HCT116 (cell line): ENCODE results near the gene TNRC18. TPM values are rescaled to one million over a fixed set of nuclear protein-coding genes. Genes with fewer than 3 reads are reported as not detected.
A peak's percentile ranks its signal among the peaks of the same experiment; 100 is the strongest.

Experiments
- ATAC-seq: fragments of 200-7000 bp; cut with Tn5 transposase; 2 replicates; pipeline ENCODE4 v1.9.1; 2020; ENCODE audit warnings: mild to moderate bottlenecking, moderate library complexity
- BruUV-seq: library from RNA; stranded (reverse); fragments of 400-500 nt; replicated peaks from 2 replicates; lab custom pipeline; 2021; lab: Mats Ljungman, UMichigan
- CTCF ChIA-PET: fragments of 300-600 bp; sonication (Branson Sonifier 250); formaldehyde crosslinking; loops from one replicate; lab custom pipeline; 2021; ENCODE audit warnings: antibody characterized with exemption; lab: Charles Lee
- POLR2A ChIA-PET: fragments of 300-600, 350-600 bp; sonication (Branson Sonifier 250); formaldehyde crosslinking; loops from one replicate; lab custom pipeline; 2021; ENCODE audit warnings: antibody characterized with exemption; lab: Charles Lee
- RAD21 ChIA-PET, 2 experiments: fragments of 300-600 bp; sonication (Branson Sonifier 250); formaldehyde crosslinking; loops; one replicate each; lab custom pipeline; 2023; ENCODE audit warnings: low total read pairs in 2 of 2; ENCODE audit not compliant: uncharacterized antibody in 2 of 2, unreplicated experiment in 2 of 2, low non-redundant PET in 1 of 2; lab: Charles Lee
- DNase-seq: peaks from one replicate; pipeline ENCODE4 v3.0.0-alpha.2; 2010; ENCODE audit warnings: low read depth, low spot score
- H2AFZ ChIP-seq: fragments of 200-600 bp; shearing (Covaris generic), sonication (generic); 2 replicates; pipeline ENCODE4 v1.6.1; 2017; ENCODE audit warnings: low read depth, mixed run types, mixed read lengths, antibody characterized with exemption, low read length; ENCODE audit not compliant: poor library complexity, severe bottlenecking
- H3K27ac ChIP-seq: 2 replicates; pipeline ENCODE4 v1.5.1; 2012; ENCODE audit warnings: low read depth, low read length
- H3K27me3 ChIP-seq: fragments of 200-600 bp; sonication (generic); 2 replicates; pipeline ENCODE4 v1.6.1; 2016; ENCODE audit warnings: mixed run types, low read length, mixed read lengths; ENCODE audit not compliant: insufficient read depth
- H3K36me3 ChIP-seq, 2 experiments: fragments of 200-500 bp in 1 of 2; fragments of 200-600 bp in 1 of 2; sonication (Bioruptor generic) in 1 of 2; sonication (generic) in 1 of 2; 2 replicates each; pipeline versions ENCODE4 v1.5.1 to v1.6.1; 2014 to 2016; ENCODE audit warnings: low read length in 2 of 2, inconsistent platforms in 1 of 2, mixed read lengths in 1 of 2, mixed run types in 1 of 2; ENCODE audit not compliant: insufficient read depth in 2 of 2, control insufficient read depth in 1 of 2
- H3K4me1 ChIP-seq, 2 experiments: fragments of 200-600 bp in 1 of 2; sonication (generic) in 1 of 2; 2 replicates each; pipeline versions ENCODE4 v1.5.1 to v1.6.1; 2012 to 2017; ENCODE audit warnings: low read length in 2 of 2, inconsistent platforms in 1 of 2, mild to moderate bottlenecking in 1 of 2, mixed read lengths in 1 of 2, mixed run types in 1 of 2, moderate library complexity in 1 of 2; ENCODE audit not compliant: insufficient read depth in 2 of 2, control insufficient read depth in 1 of 2
- H3K4me2 ChIP-seq: fragments of 200-600 bp; sonication (generic); 2 replicates; pipeline ENCODE4 v1.6.1; 2017; ENCODE audit warnings: mixed run types, low read length, mixed read lengths
- H3K4me3 ChIP-seq, 2 experiments: fragments of 200-600 bp in 1 of 2; sonication (generic) in 1 of 2; replicated peaks in 1 of 2; 2 replicates each; pipeline ENCODE4 v1.5.1; 2011 to 2016; ENCODE audit warnings: low read length in 2 of 2, control low read depth in 1 of 2, low read depth in 1 of 2, mild to moderate bottlenecking in 1 of 2, mixed read lengths in 1 of 2, mixed run types in 1 of 2
- H3K79me2 ChIP-seq: fragments of 200-600 bp; sonication (generic); 2 replicates; pipeline ENCODE4 v1.6.1; 2017; ENCODE audit warnings: mild to moderate bottlenecking, mixed run types, low read length, moderate library complexity, mixed read lengths; ENCODE audit not compliant: insufficient read depth
- H3K9ac ChIP-seq: fragments of 200-600 bp; sonication (generic); 2 replicates; pipeline ENCODE4 v1.6.1; 2016; ENCODE audit warnings: low read length, mixed read lengths
- H3K9me2 ChIP-seq: fragments of 200-600 bp; sonication (generic), shearing (Covaris generic); 2 replicates; pipeline ENCODE4 v1.6.1; 2017; ENCODE audit warnings: mixed run types, mild to moderate bottlenecking, moderate library complexity; ENCODE audit not compliant: insufficient read depth
- H3K9me3 ChIP-seq, 2 experiments: fragments of 200-500 bp in 1 of 2; fragments of 200-600 bp in 1 of 2; sonication (Bioruptor generic) in 1 of 2; sonication (generic) in 1 of 2; 2 replicates each; pipeline ENCODE4 v1.6.1; 2014 to 2017; ENCODE audit warnings: low read length in 2 of 2, mixed read lengths in 2 of 2, inconsistent platforms in 1 of 2, low read depth in 1 of 2, mild to moderate bottlenecking in 1 of 2, mixed run types in 1 of 2, moderate library complexity in 1 of 2; ENCODE audit not compliant: control insufficient read depth in 1 of 2, insufficient read depth in 1 of 2
- H4K20me1 ChIP-seq: fragments of 200-600 bp; sonication (generic), shearing (Covaris generic); 2 replicates; pipeline ENCODE4 v1.6.1; 2017; ENCODE audit warnings: mixed run types, mild to moderate bottlenecking, moderate library complexity; ENCODE audit not compliant: insufficient read depth
- CBX3 ChIP-seq: IDR thresholded peaks from 2 replicates; pipeline ENCODE4 v1.6.1; 2012; ENCODE audit warnings: low read depth
- CEBPB ChIP-seq: IDR thresholded peaks from 2 replicates; pipeline ENCODE4 v1.6.1; 2012; ENCODE audit warnings: low read depth
- ELF1 ChIP-seq: IDR thresholded peaks from 2 replicates; pipeline ENCODE4 v1.6.1; 2012; ENCODE audit warnings: low read depth, borderline replicate concordance
- FOSL1 ChIP-seq: IDR thresholded peaks from 2 replicates; pipeline ENCODE4 v1.6.1; 2012; ENCODE audit warnings: low read depth
- JUND ChIP-seq: IDR thresholded peaks from 2 replicates; pipeline ENCODE4 v1.6.1; 2012
- MAX ChIP-seq: IDR thresholded peaks from 2 replicates; pipeline ENCODE4 v1.6.1; 2012
- POLR2AphosphoS5 ChIP-seq: IDR thresholded peaks from 2 replicates; pipeline ENCODE4 v1.6.1; 2011; ENCODE audit warnings: mild to moderate bottlenecking, low read depth, low read length, moderate library complexity
- TCF7L2 ChIP-seq: IDR thresholded peaks from 2 replicates; pipeline ENCODE4 v1.7.0; 2011; ENCODE audit warnings: borderline replicate concordance, inconsistent platforms; ENCODE audit not compliant: insufficient read depth, insufficient read length; ENCODE audit errors: extremely low read depth
- YY1 ChIP-seq: IDR thresholded peaks from 2 replicates; pipeline ENCODE4 v1.6.1; 2011; ENCODE audit warnings: low read length, low read depth, moderate library complexity, mild to moderate bottlenecking; ENCODE audit not compliant: insufficient replicate concordance; ENCODE audit errors: extremely low read depth
- intact Hi-C: fragments of 100-400 bp; cut with micrococcal nuclease; formaldehyde crosslinking; loops from 2 replicates; pipeline ENCODE4 v1.10.0; 2022
- total RNA-seq: library from RNA; stranded (reverse); gene quantifications from one replicate; pipeline ENCODE4 v1.2.1, GENCODE V29; 2021; ENCODE audit not compliant: unreplicated experiment

The TNRC18 gene
- total RNA-seq, 1 experiment from 2014 or later: 101 TPM

- CTCF ChIA-PET: no interaction called here
- TF ChIP-seq POLR2AphosphoS5: 0 out of 2 replicates have a peak, but pooled peaks have one; percentile 15
- TF ChIP-seq ELF1: no peak
- TF ChIP-seq, all 23 proteins: peak for 1
- no peak overlapping the region for H3K9ac ChIP-seq
- peaks cover 12 to 20% of the 10 kb centered on the region in 2 experiments for H3K4me1 ChIP-seq
- H4K20me1 ChIP-seq: no peaks in the 10 kb centered on the region
- peaks cover 0 to 4% of the 10 kb centered on the region in 2 experiments; a peak in 1 of 4 replicates for H3K9me3 ChIP-seq
- no peak overlapping the region for H2AFZ ChIP-seq
- no TSS peak for BruUV-seq
- ATAC-seq: no peak
- ChIA-PET POLR2A (no interaction called here), RAD21 (no interaction called here)
- H3K9me2 ChIP-seq: no peaks in the 10 kb centered on the region
- H3K79me2 ChIP-seq: peaks cover 1% of the 10 kb centered on the region; the same call in 1 of the 2 replicates
- DNase-seq: no peak
- no peak overlapping the region for H3K4me2 ChIP-seq
- no peaks in the 10 kb centered on the region for H3K27me3 ChIP-seq
- 0 out of 4 replicates have a peak, but pooled peaks cover 0 to 5% of the 10 kb centered on the region in 2 experiments for H3K36me3 ChIP-seq
- H3K4me3 ChIP-seq: no peak overlapping the region
- no peak overlapping the region for H3K27ac ChIP-seq
- intact Hi-C loops: no loop called here
These were observed 11.8 kb upstream of the TNRC18 start for GRCh38 chr7:5435291-5436002.

GRCh38 chr7:5433181-5433580, 9.5 kb upstream of the TNRC18 start:
- Histone ChIP-seq H3K9me2 (no peaks in the 10 kb centered on the region), H3K9me3 (peaks cover 0 to 4% of the 10 kb centered on the region in 2 experiments; a peak in 1 of 4 replicates), H3K9ac (no peak overlapping the region), H3K4me3 (no peak overlapping the region), H3K79me2 (peaks cover 15% of the 10 kb centered on the region), H3K4me2 (no peak overlapping the region), H3K27ac (no peak overlapping the region), H3K36me3 (0 out of 4 replicates have a peak, but pooled peaks cover 0 to 5% of the 10 kb centered on the region in 2 experiments), H3K4me1 (peaks cover 30 to 35% of the 10 kb centered on the region in 2 experiments), H3K27me3 (no peaks in the 10 kb centered on the region), H2AFZ (no peak overlapping the region), H4K20me1 (no peaks in the 10 kb centered on the region)
- no peak for TF ChIP-seq MAX
- TF ChIP-seq JUND: no peak
- TF ChIP-seq CBX3: no peak
- TF ChIP-seq YY1: no peak
- no peak for TF ChIP-seq CEBPB
- TF ChIP-seq FOSL1: no peak
- no peak for TF ChIP-seq TCF7L2
- CTCF ChIA-PET: no interaction called here
- ATAC-seq: no peak
- intact Hi-C loops: no loop called here
- no peak for DNase-seq
- BruUV-seq: no TSS peak
- RAD21 ChIA-PET: no interaction called here
- POLR2A ChIA-PET: no interaction called here
